ENCODE measurements around the gene EME2. TPM values are rescaled to one million over a fixed set of nuclear protein-coding genes. Genes with fewer than 3 reads are reported as not detected.

EME2 gene
- total RNA-seq, 1 experiment from 2014 or later = 63.6 TPM

GRCh38 chr16:1751946-1752345 lies 20.7 kb upstream of the EME2 start:
- Mint-ChIP-seq H3K36me3 (ENCODE audit: insufficient read depth in 1 of 3, low read depth in 3 of 3) (peaks cover 0 to 42% (median 34%) of the 10 kb centered on the region in 3 experiments; a peak in 6 of 7 replicates), H3K9me3 (no peaks in the 10 kb centered on the region), H3K4me1 (no peaks in the 10 kb centered on the region), H3K27ac (no peak overlapping the region), H3K27me3 (ENCODE audit: low read depth) (no peaks in the 10 kb centered on the region), H3K4me3 (no peak overlapping the region)
- Histone ChIP-seq H4K91ac (ENCODE audit: insufficient read length, low read depth, low read length) (no peak overlapping the region), H3K79me1 (ENCODE audit: insufficient read depth, low read depth, low read length, poor library complexity, severe bottlenecking) (no peaks in the 10 kb centered on the region), H3K79me2 (ENCODE audit: insufficient read depth, low read length) (no peaks in the 10 kb centered on the region), H3K14ac (ENCODE audit: insufficient read depth, low read length) (no peak overlapping the region), H3K27me3 (ENCODE audit: insufficient read depth, low read length) (no peaks in the 10 kb centered on the region), H3K23me2 (ENCODE audit: insufficient read length, low read depth, low read length, poor library complexity, severe bottlenecking) (no peaks in the 10 kb centered on the region), H3T11ph (ENCODE audit: low read length) (no peak overlapping the region), H4K20me1 (ENCODE audit: control insufficient read depth, insufficient read depth, insufficient read length) (no peaks in the 10 kb centered on the region), H3K9ac (ENCODE audit: extremely low read depth, insufficient read length, low read length) (no peak overlapping the region), H2BK120ac (ENCODE audit: low read depth, low read length, poor library complexity, severe bottlenecking) (no peak overlapping the region), H3K4me2 (ENCODE audit: insufficient read depth, insufficient read length, low read length) (no peak overlapping the region), H3K18ac (ENCODE audit: insufficient read length, low read depth, low read length) (no peak overlapping the region), H2BK12ac (ENCODE audit: insufficient read length, low read depth, low read length) (no peak overlapping the region), H3K9me3 (ENCODE audit: control insufficient read depth, low read depth, low read length) (no peaks in the 10 kb centered on the region), H2BK20ac (ENCODE audit: low read depth, low read length, poor library complexity, severe bottlenecking) (no peak overlapping the region), H3K23ac (ENCODE audit: insufficient read length, low read depth, low read length) (no peak overlapping the region), H3K4ac (ENCODE audit: low read depth, low read length) (no peak overlapping the region), H4K8ac (replicated peaks; ENCODE audit: insufficient read length, low read depth, low read length) (no peak overlapping the region), H2AK5ac (ENCODE audit: insufficient read length, low read length) (no peak overlapping the region), H2AFZ (ENCODE audit: low read length) (no peak overlapping the region), H3K56ac (ENCODE audit: insufficient read length, low read depth, low read length) (no peak overlapping the region), H2BK15ac (ENCODE audit: low read depth, low read length) (no peak overlapping the region), H3K4me1 (ENCODE audit: insufficient read depth, low read length) (no peaks in the 10 kb centered on the region), H4K5ac (ENCODE audit: insufficient read length, low read depth, low read length) (no peak overlapping the region), H2BK5ac (ENCODE audit: insufficient read length, low read length) (no peak overlapping the region), H3K27ac (ENCODE audit: insufficient read length, low read depth, low read length) (no peak overlapping the region)
- WGBS (ENCODE audit: extremely low coverage, insufficient read length, low lambda C conversion rate) = no CpG with 5 or more reads among the region's 16 CpGs
- no peak for DNase-seq
- TF ChIP-seq, protein P1, sequence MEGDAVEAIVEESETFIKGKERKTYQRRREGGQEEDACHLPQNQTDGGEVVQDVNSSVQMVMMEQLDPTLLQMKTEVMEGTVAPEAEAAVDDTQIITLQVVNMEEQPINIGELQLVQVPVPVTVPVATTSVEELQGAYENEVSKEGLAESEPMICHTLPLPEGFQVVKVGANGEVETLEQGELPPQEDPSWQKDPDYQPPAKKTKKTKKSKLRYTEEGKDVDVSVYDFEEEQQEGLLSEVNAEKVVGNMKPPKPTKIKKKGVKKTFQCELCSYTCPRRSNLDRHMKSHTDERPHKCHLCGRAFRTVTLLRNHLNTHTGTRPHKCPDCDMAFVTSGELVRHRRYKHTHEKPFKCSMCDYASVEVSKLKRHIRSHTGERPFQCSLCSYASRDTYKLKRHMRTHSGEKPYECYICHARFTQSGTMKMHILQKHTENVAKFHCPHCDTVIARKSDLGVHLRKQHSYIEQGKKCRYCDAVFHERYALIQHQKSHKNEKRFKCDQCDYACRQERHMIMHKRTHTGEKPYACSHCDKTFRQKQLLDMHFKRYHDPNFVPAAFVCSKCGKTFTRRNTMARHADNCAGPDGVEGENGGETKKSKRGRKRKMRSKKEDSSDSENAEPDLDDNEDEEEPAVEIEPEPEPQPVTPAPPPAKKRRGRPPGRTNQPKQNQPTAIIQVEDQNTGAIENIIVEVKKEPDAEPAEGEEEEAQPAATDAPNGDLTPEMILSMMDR (conservative IDR thresholded peaks at IDR 0.05) = no peak

All from H9 (cell line).